CD14-positive monocyte (primary cell): ENCODE results near the gene KYAT1. TPM values are rescaled to one million over a fixed set of nuclear protein-coding genes. Genes with fewer than 3 reads are reported as not detected.

Experiments
- DNase-seq, 3 donors: peaks; one replicate each; pipeline ENCODE4 v3.0.0-alpha.2; 2011 to 2022
- H2AFZ ChIP-seq: 2 replicates; pipeline ENCODE4 v1.6.0; 2012; ENCODE audit warnings: mild to moderate bottlenecking, low read depth, low read length, inconsistent platforms; ENCODE audit not compliant: insufficient read depth, poor library complexity, severe bottlenecking
- H3K27ac ChIP-seq, 2 donors: 1 replicate in 1 of 2; 2 replicates in 1 of 2; pipeline ENCODE4 v1.5.1; 2012 to 2013; ENCODE audit warnings: low read length in 2 of 2, control low read depth in 1 of 2, inconsistent platforms in 1 of 2, low read depth in 1 of 2, mild to moderate bottlenecking in 1 of 2
- H3K27me3 ChIP-seq, 2 donors: one replicate each; pipeline versions ENCODE4 v1.6.0 to v1.6.1; 2011 to 2013; ENCODE audit warnings: low read length in 2 of 2; ENCODE audit not compliant: control insufficient read depth in 2 of 2, insufficient read depth in 2 of 2
- H3K36me3 ChIP-seq, 2 donors: replicated peaks in 1 of 2; 1 replicate in 1 of 2; 2 replicates in 1 of 2; pipeline versions ENCODE4 v1.5.1 to v1.6.1; 2012 to 2013; ENCODE audit warnings: low read length in 2 of 2, control low read depth in 1 of 2, inconsistent platforms in 1 of 2, mild to moderate bottlenecking in 1 of 2; ENCODE audit not compliant: insufficient read depth in 2 of 2, control insufficient read depth in 1 of 2
- H3K4me1 ChIP-seq, 2 donors: 1 replicate in 1 of 2; 2 replicates in 1 of 2; pipeline versions ENCODE4 v1.5.1 to v1.6.1; 2012 to 2013; ENCODE audit warnings: low read length in 2 of 2, control low read depth in 1 of 2, inconsistent platforms in 1 of 2, mild to moderate bottlenecking in 1 of 2, moderate library complexity in 1 of 2; ENCODE audit not compliant: insufficient read depth in 2 of 2, control insufficient read depth in 1 of 2
- H3K4me2 ChIP-seq: replicated peaks from 2 replicates; pipeline ENCODE3; 2012; ENCODE audit warnings: low read length, moderate library complexity, mild to moderate bottlenecking; ENCODE audit not compliant: poor library complexity, severe bottlenecking; ENCODE audit errors: extremely low read depth
- H3K4me3 ChIP-seq, 3 experiments: fragments of 200-600 bp in 1 of 3; sonication (generic) in 1 of 3; replicated peaks in 1 of 3; 1 replicate in 2 of 3; 2 replicates in 1 of 3; pipeline ENCODE4 v1.5.1; 2011 to 2013; ENCODE audit warnings: low read length in 3 of 3, mild to moderate bottlenecking in 3 of 3, control low read depth in 2 of 3, low read depth in 2 of 3, inconsistent platforms in 1 of 3, moderate library complexity in 1 of 3
- H3K79me2 ChIP-seq: 2 replicates; pipeline ENCODE4 v1.6.0; 2012; ENCODE audit warnings: mild to moderate bottlenecking, control low read depth, inconsistent platforms, low read length, moderate library complexity; ENCODE audit not compliant: insufficient read depth
- H3K9ac ChIP-seq: 2 replicates; pipeline ENCODE4 v1.6.0; 2017; ENCODE audit warnings: low read length, mild to moderate bottlenecking; ENCODE audit not compliant: insufficient read depth, poor library complexity, severe bottlenecking
- H3K9me3 ChIP-seq, 2 donors: replicated peaks in 1 of 2; 1 replicate in 1 of 2; 2 replicates in 1 of 2; pipeline versions ENCODE4 v1.5.1 to v1.6.1; 2012 to 2013; ENCODE audit warnings: low read length in 2 of 2, control low read depth in 1 of 2; ENCODE audit not compliant: control insufficient read depth in 1 of 2, insufficient read depth in 1 of 2
- H4K20me1 ChIP-seq: 2 replicates; pipeline ENCODE4 v1.6.0; 2012; ENCODE audit warnings: mild to moderate bottlenecking, low read length, control low read depth, moderate library complexity; ENCODE audit not compliant: insufficient read depth
- H3K27ac Mint-ChIP-seq, 7 donors: one replicate each; pipeline ENCODE4 v1.8.0; 2020; ENCODE audit warnings: mild to moderate bottlenecking in 7 of 7, mixed read lengths in 7 of 7, moderate library complexity in 6 of 7, inconsistent platforms in 2 of 7
- H3K27me3 Mint-ChIP-seq, 3 donors: one replicate each; pipeline ENCODE4 v1.8.0; 2021 to 2022; ENCODE audit warnings: low read depth in 3 of 3, mild to moderate bottlenecking in 3 of 3, mixed read lengths in 3 of 3, moderate library complexity in 3 of 3, inconsistent platforms in 1 of 3
- H3K36me3 Mint-ChIP-seq, 2 donors: one replicate each; pipeline ENCODE4 v1.8.0; 2020; ENCODE audit warnings: mixed read lengths in 2 of 2, inconsistent platforms in 1 of 2, mild to moderate bottlenecking in 1 of 2
- H3K4me1 Mint-ChIP-seq: one replicate; pipeline ENCODE4 v1.8.0; 2020; ENCODE audit warnings: mild to moderate bottlenecking, mixed read lengths
- H3K4me3 Mint-ChIP-seq, 2 donors: one replicate each; pipeline ENCODE4 v1.8.0; 2020; ENCODE audit warnings: mild to moderate bottlenecking in 2 of 2, mixed read lengths in 2 of 2, moderate library complexity in 1 of 2
- H3K9me3 Mint-ChIP-seq, 7 donors: one replicate each; pipeline ENCODE4 v1.8.0; 2020 to 2022; ENCODE audit warnings: mixed read lengths in 7 of 7, mild to moderate bottlenecking in 6 of 7, moderate library complexity in 6 of 7, inconsistent platforms in 2 of 7
- CTCF ChIP-seq: fragments of 200-600 bp; IDR thresholded peaks from one replicate; pipeline ENCODE4 v1.8.0; 2022; ENCODE audit warnings: antibody characterized with exemption, mild to moderate bottlenecking
- WGBS: methylation state at CpG from one replicate; pipeline ENCODE4 v1.1.5; 2013; ENCODE audit warnings: missing lambda C conversion rate; ENCODE audit not compliant: insufficient coverage; 5-methylcytosine and 5-hydroxymethylcytosine counted together
- intact Hi-C, 2 donors: fragments of 100-400 bp; cut with micrococcal nuclease; formaldehyde crosslinking; loops; one replicate each; pipeline versions ENCODE4 v1.15.0 to v1.15.1; 2023
- polyA plus RNA-seq, 3 donors: library from polyadenylated mRNA; depleted of rRNA in 1 of 3; unstranded in 2 of 3; stranded (reverse) in 1 of 3; fragments of 300-500 nt in 2 of 3; fragments of >200 nt in 1 of 3; fragmentation: Illumina TruSeq in 2 of 3; gene quantifications; 1 replicate in 2 of 3; 2 replicates in 1 of 3; pipeline ENCODE4 v1.2.3, GENCODE V29; 2012 to 2021

The KYAT1 gene
- polyA plus RNA-seq, 3 donors: 2.4 to 4.5 (median 3.6) TPM

DNA sequence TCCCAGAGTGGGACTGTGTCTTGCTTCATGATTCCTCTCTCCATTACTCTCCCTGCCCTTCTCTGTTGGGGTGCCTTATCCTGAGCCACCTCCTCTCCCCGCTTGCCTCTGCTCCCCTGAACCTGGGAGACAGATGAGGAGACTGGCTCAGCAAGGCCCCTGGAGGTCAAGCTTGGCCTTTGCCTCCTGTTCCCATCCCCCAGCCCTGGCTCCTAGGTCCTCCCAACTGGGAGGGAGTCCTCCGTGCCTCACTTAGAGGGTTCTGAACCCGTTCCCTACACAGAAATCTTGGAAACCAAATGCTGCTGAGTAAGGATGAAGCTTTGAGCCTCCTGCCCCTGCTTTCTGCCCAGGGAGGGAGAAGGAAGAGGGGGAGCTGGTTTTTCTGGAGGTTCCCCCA lies 73.2 kb downstream of the KYAT1 start:
- intact Hi-C loops: loop anchor here in 1 of 2 donors (10.0 kb wide), 1 partner anchor 64 kb away; no protein-coding TSS in a partner anchor
- Histone ChIP-seq H3K36me3 (peaks cover 36 to 63% of the 10 kb centered on the region in 2 donors), H3K4me2 (no peak overlapping the region), H3K9me3 (no peaks in the 10 kb centered on the region), H3K79me2 (no peaks in the 10 kb centered on the region), H2AFZ (no peak overlapping the region), H3K27ac (no peak overlapping the region), H3K27me3 (no peaks in the 10 kb centered on the region), H4K20me1 (no peaks in the 10 kb centered on the region), H3K4me3 (no peak overlapping the region), H3K4me1 (no peaks in the 10 kb centered on the region), H3K9ac (no peak overlapping the region)
- no peak for DNase-seq
- no peak for TF ChIP-seq CTCF
- H3K36me3 Mint-ChIP-seq: peaks cover 35 to 52% of the 10 kb centered on the region in 2 donors
- H3K9me3 Mint-ChIP-seq: no peaks in the 10 kb centered on the region
- no peak overlapping the region for H3K4me3 Mint-ChIP-seq
- WGBS: 100% methylated on average over 1 of the region's 3 CpGs
- H3K27ac Mint-ChIP-seq: peak overlapping the region in 1 of 7 donors; percentile 57
- no peaks in the 10 kb centered on the region for H3K4me1 Mint-ChIP-seq
- H3K27me3 Mint-ChIP-seq: peaks cover 0 to 4% (median 0%) of the 10 kb centered on the region in 3 donors

DNA sequence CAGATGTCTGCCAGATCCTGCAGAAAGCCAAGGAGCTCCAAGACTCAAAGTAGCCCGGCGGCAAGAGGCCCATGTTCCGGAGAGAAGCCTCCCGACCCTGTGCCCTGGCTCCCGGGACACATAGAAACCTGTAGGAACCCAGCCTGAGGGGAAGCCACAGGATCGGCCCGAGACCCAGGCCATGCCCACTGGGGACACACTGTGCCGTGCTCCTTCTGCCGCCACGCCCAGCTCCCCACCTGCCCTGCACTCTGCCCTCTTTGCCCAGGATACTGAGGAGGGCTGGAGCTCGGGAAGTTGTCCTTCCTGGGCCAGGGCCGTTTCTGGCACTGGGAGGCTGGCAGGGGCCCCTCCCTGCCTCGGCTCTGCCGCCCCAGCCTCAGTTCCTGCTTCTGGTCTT lies 73.9 kb downstream of the KYAT1 start:
- no peak overlapping the region for H3K4me3 Mint-ChIP-seq

More for the DNA sequence above, 73.9 kb downstream of the KYAT1 start:
- H3K79me2 ChIP-seq: no peaks in the 10 kb centered on the region
- no peaks in the 10 kb centered on the region for H4K20me1 ChIP-seq
- H3K4me1 ChIP-seq: no peaks in the 10 kb centered on the region
- DNase-seq: no peak
- no peak overlapping the region for H2AFZ ChIP-seq
- no peaks in the 10 kb centered on the region for H3K9me3 ChIP-seq
- no peaks in the 10 kb centered on the region for H3K27me3 ChIP-seq
- Mint-ChIP-seq H3K4me1 (no peaks in the 10 kb centered on the region), H3K36me3 (peaks cover 43 to 59% of the 10 kb centered on the region in 2 donors), H3K27ac (no peak overlapping the region), H3K27me3 (peaks cover 0 to 4% (median 0%) of the 10 kb centered on the region in 3 donors), H3K9me3 (no peaks in the 10 kb centered on the region)
- H3K4me3 ChIP-seq: no peak overlapping the region
- no peak for TF ChIP-seq CTCF
- no peak overlapping the region for H3K27ac ChIP-seq
- intact Hi-C loops: loop anchor here in 1 of 2 donors (10.0 kb wide), 1 partner anchor 63 kb away; no protein-coding TSS in a partner anchor
- no peak overlapping the region for H3K9ac ChIP-seq
- no peak overlapping the region for H3K4me2 ChIP-seq
- WGBS: 88% methylated on average over 14 of the region's 14 CpGs
- H3K36me3 ChIP-seq: peaks cover 43 to 70% of the 10 kb centered on the region in 2 donors
